ENCODE measurements around the gene CDC42EP4.

CDC42EP4 gene

DNA sequence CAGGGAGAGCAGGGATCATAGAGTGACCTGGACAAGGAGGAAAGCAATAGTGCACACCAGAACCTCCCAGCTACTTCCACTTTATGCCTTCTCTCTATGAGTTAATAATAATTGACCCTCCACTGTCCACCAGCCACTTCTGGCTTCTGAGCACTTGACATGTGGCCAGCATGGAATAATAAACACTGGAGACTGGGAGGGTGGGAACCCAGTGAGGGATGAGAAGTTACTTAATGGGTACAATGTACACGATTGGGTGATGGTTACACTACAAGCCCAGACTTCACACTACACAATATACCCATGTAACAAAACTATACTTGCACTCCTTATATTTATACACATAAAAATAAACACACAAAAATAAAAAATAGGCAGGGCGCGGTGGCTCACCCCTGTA lies 11.4 kb downstream of the CDC42EP4 start:
- no peak for DNase-seq (ENCODE audit: low spot score)

DNA sequence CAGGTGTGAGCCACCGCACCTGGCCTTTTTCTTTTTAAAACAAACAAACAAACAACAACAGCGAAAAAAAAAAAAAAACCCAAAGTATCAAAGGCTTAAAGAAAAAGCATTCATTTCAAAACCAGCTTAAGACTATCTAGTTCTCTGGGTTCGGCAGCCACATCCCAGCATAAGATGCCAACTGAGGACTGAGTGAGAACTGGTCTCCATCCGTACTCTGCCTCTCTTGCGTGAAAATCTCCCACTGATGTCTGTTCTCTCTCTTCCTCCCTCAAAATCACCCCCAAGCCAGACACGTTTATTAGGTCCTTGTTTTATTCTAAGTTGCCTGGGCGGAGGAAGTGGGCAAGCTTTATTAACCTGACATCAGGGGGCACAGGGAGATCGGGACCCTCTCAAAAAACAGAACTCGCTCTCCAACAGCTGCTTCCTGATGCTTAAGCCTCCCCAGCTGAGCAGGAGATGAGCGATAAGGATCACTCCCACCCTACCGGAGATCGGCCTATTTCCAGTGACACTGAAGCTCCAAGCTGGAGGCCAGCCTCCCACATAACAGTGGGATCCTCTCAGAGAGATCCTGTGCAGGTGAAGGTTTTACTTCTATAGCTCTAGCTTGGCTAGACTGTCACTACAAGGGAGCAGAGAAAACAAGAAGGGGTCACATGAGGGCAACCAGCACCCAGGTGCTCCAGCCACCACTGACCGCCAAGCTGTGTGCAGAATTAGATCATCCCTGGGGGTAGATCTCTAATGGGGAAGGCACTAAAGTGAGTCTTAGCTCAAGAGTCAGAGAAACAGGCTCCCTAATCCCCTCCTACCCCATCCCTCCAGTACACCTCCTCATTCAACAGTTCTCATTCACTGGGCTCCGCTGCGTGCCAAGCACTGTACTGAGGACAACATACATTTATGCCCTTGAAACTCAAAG lies 13.6 kb downstream of the CDC42EP4 start:
- peak; percentile 17 for DNase-seq (ENCODE audit: low spot score)

DNA sequence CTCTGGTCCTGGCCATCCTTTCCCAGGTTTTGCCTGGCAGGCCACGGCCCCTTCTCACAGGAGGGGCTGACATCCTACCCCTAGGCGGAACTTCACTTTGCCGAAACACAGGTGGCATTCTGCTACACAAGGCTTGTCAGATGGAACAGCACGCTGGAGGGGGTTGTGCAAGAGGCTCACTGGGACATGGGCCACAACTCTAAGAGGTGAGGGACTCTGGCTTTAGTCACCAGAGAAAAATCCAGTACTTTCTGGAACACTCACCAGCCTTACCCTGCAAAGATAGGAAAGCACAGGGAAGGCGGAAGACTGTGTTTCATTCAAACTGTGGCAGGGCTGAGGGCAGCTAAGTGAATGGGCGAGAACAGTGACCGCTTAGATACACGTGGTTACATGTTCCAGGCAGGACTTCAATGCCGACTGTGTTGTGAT lies 18.3 kb downstream of the CDC42EP4 start:
- DNase-seq (ENCODE audit: low spot score), result peak; percentile 97

DNA sequence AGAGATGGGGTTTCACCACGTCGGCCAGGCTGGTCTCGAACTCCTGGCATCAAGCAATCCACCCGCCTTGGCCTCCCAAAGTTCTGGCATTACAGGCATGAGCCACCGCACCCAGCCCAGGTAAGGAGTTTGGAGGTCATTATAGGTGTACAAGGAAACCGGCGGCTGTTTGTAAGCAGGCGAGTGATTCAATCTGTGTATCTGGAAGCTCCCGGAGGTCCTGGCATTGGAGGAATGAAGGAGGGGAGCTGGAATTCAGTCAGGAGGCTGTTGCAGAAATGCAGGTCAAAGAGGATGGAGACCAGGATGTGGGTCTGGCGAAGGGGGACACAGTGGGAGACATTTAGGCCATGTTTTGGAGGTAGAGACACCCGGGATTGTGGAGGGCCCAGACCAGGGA lies 18.8 kb downstream of the CDC42EP4 start:
- DNase-seq (ENCODE audit: low spot score), result peak; percentile 73

DNA sequence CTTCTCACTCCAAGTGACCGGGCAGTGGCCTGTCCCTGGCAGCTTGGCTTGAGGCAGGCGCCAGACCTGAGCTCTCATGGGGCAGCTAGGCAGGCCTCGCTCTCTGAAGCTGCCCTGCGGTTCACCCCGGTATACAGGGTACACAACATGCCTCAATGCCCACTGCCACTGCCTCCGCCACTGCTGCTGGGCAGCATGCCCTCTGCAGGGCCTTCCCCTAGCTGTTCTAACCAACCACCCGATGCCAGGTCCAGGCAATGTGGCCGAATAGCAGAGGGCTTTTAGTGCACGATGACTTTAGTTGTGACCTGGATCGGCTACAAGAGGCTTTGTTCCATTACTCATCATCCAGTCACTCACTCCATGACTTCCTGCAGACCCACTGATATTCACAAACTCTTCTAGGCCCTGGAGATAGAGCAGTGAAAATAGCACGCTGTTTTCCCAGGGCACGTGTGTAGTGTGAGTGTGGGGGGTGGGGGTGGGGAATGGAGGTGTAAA lies 19.7 kb downstream of the CDC42EP4 start:
- peak; percentile 97 for DNase-seq (ENCODE audit: low spot score)

DNA sequence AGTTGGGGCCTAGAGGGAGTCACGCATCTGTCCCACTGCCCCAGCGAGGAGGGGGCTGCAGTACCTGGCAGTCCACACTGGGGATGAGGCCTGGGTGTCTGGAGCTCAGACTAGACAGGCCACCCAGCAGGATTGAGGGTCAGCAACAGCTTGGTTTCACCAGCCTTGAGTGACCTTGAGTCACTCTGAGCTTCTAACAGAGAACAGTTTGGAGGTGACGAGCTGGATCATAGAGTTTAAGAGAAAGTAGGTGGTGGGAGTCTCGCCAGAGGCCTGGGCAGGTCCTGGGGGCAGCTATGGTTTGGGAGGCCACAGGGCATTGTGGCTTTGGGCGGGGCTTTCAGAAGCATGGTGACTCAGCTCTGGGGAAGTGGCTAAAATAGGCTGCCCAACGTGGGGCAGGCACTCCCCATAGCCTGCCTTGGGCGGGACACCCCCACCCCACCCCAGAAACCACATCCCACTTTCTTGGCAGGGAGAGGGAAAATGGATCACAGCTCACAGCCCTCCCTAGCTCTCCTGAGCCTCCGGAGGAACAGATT lies 20.5 kb downstream of the CDC42EP4 start:
- peak; percentile 92 for DNase-seq (ENCODE audit: low spot score)

DNA sequence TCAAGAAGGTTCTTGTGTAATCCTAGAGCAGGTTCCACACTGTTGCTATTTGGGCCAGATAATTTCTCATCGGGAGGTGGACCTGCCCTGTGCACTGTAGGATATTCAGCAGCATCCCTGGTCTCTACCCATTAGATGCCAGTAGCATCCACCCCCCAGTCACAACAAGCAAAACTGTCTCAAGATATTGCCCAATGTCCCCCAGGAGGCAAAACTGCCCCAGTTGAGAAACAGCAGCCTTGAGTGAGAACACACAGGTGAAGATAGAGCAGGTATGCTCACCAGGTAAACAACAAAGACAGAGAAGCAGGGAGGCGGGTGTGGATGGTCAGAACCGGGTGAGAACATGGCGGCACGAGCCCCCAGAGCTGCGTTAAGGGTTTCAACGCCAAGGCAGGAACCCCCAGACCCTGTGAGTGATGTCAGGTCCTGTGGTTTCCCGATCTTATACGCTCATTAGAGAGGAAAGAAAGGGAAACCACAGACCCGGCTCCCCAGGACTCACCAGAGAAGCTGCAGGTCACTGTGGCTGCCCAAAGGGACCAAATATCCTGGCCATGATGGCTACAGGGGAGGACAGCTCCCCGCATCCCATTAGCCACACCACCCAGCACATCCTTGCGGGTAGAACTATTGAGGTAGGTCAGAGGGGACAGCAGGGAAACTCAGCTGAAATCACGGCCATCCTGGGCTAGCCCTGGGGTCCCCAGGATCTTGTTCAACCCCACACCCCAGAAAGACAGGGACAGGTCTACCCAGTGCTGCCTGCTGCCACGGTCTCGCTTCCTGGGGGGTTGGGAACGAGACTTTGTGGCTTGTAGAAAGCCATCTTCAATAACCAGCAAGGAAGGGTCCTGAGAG lies 21.2 kb downstream of the CDC42EP4 start:
- DNase-seq (ENCODE audit: low spot score), result no peak

DNA sequence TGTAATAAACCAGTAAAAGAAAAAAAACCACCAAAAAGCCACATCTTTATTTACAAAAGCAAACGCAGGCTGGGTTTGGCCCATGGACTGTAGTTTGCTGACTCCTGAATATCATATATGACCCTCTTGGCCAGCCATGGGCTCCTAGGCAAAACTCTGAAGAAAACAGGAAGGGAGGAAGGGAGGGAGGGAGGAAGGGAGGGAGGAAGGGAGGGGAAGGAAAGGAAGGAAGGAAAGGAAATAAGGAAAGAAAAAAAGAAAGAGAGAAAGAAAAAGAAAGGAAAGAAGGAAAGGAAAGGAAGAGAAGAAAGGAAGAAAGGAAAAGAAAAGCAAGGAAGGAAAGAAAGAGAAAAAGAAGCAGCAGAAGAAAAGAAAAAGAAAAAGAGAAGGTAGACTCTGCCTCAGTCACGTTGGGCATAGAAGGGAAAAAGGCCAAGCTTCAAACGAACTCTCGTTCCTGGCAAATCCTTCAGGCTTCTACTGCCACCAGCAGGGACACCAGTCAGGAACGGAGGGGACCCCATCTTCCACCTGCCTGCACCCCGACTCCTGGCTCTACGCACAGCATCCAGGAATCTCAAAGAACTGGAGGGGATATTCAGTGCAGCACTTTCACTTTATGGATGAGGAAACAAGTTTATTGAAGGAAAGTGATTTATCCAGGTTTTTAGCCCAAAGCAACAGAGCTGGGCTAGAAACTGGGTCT lies 22.1 kb downstream of the CDC42EP4 start:
- DNase-seq (ENCODE audit: low spot score), result no peak

DNA sequence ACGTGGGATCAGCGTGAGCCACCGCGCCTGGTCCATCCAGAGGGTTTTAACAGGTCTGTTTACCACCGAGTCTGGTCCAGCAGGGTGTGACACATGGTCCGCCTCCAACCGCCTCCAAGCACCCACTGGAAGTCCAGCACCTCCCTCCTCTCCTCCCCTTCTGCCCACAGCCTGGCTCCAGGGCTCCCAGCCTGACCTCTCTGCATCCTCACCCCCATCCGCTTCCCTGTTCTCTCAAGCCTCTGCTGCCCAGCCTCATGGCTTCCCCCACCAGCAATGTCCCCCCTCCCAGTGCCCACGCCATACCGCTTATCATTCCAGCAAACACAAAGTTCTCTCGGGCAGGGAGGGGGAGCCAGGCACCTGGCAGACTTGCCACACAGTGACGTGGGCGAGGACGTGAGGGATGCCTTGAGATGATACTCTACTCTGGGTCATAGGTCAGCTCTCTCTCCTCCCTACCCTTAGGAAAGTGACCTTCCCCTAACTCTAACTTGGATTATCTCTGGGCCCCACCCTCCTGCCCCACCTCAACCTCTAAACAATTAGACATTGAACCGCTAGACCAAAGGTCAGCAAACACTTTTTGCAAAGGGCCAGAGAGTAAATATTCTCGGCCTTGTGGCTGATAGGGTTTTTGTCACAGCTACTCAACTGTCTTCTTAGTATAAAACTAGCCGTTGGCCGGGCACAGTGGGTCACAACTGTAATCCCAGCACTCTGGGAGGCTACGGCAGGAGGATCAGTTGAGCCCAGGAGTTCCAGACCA lies 23.1 kb downstream of the CDC42EP4 start:
- peak; percentile 22 for DNase-seq (ENCODE audit: low spot score)

DNA sequence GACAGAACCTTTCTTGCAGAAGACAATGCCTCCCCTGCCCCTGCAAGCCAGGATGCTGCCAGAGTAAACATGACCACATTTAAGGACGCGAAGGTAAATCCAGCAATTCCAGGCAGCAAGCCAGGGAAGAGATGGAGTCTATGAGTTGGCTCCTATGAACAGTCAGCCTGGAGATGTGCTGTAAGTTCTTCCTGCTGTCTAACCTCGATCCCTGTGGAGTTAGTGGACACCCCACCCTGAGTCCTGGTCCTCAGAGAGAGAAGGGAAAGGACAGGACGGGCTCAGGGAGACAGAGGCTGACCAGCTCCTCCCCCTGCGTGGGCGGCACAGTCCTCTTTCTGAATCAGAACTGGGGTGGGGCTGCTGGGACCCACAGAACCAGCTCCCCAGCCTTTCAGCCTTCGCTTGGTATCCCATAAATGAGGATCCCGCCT lies 24.9 kb downstream of the CDC42EP4 start:
- no peak for DNase-seq (ENCODE audit: low spot score)

DNA sequence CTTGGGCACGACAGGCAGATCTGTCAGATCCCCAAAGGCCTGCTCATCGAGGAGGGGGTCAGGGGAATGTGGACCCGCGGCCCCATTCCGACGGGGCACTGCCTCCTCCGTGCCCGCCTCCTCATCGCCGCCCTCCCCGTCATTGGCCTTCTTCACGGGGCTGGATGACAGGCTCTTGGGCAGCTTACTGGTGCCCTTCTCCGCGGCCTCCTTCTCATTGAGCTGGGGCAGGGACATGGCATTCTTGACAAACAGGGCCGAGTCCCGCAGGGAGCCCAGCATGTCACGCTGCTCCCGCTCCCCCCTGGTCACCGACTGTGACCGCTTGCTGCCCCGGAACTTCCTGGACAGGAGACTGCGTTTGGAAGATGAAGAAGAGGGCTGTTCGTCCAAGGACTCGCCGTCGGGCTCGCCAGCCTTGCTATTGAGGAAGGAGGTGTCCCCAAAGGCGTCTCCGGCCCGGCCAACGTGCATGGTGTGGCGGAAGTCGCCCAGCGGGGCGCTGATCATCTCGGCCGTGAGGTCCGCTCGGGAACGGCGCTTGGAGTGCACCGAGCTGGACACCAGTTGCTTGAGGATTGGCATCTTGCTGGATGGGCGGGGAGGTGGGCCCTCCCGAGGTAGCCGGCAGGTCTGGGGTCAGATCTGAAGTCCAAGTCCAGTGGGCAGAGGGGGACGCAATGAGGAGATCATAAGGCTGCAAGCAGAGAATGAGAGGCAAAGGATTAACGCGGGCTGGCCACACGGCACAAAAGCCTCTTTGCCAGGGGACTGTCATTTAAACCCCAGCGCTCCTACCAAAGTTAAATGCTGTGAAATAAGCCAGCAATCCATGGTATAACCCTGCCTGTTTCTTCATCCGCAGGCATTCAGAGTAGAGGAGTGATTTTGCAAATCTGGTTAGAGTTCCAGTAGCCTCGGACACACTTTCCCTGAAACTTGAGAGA lies 25.6 kb downstream of the CDC42EP4 start:
- DNase-seq (ENCODE audit: low spot score), result no peak

DNA sequence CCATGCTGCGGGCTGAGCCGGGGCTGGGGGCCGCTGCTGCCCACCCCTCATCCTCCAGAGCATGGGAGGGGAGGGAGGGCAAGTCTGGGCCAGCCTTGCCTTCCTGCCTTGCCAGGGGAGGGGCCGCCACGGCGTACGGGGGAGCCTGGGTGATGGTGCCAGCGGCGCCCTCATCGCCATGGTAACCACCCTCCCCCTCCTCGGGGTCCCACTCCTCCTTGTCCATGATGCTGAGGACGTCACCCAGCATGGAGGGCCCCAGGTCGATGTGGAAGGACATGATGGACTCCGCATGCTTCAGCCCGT lies 26.2 kb downstream of the CDC42EP4 start:
- DNase-seq (ENCODE audit: low spot score), result no peak

DNA sequence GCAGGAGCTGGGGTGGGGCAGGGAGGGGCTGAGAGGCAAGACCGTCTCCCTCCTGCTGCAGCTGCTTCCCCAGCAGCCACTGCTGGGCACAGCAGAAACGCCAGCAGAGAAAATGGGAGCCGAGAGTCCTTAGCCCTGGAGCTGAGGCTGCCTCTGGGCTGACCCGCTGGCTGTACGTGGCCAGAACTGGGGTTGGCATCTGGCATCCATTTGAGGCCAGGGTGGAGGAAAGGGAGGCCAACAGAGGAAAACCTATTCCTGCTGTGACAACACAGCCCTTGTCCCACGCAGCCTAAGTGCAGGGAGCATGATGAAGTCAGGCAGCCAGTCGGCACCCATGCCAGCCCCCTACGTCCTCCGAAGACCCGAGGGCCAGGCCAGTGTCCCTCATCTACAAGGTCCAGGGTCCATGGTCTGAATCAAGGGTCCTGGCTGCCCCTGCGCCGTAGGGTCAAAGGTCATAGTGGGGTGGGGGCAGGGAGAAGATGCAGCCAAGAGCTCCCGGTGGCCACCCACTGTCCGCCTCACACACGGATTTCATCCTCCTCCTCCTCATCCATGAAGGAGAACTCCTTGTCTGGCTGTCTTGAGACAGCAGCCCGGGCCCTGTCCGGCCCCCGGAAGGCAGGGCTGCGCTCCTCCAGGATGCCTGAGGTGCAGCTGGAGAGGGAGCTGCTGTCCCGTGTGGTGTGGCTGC lies 26.7 kb downstream of the CDC42EP4 start:
- no peak for DNase-seq (ENCODE audit: low spot score)

DNA sequence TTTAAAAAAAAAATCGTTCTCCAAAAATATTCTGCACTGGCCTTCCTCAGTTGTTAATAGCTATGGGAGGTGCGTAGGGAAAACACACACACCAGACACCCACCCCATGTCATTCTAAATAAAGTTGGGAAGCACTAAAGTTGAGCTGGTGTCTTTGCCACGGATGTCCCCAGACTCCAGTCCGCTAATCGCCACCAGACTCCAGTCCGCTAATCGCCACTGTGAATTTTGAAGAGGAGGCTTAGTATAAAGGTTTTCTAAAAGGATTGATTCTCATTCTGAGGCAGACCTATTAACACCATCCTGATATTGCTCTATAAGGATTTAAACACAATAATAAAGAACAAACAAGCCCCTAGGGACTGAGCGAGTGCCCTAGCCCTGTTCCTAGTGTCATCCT lies 27.4 kb downstream of the CDC42EP4 start:
- DNase-seq (ENCODE audit: low spot score), result no peak

DNA sequence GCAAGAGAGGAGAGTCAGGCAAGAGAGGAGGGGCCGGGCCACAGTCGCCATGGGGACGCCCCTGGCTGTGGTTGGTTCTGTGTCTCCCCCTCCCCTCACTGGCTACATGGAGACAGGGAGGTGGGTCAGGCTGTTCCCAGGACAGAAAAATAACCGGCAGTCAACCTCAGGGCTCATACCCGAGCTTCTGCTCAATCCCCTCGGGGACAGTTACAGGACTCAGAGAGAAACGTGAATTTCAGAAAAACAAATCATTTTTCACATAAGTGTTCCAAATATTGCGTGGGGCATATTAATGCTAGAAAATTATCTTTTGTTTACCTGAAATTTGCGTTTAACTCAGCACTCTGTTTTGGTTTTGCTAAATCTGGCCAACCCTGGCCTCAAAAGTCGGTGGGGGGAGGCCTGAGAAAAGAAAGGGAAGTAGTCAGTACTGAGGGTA lies 27.9 kb downstream of the CDC42EP4 start:
- no peak for DNase-seq (ENCODE audit: low spot score)

DNA sequence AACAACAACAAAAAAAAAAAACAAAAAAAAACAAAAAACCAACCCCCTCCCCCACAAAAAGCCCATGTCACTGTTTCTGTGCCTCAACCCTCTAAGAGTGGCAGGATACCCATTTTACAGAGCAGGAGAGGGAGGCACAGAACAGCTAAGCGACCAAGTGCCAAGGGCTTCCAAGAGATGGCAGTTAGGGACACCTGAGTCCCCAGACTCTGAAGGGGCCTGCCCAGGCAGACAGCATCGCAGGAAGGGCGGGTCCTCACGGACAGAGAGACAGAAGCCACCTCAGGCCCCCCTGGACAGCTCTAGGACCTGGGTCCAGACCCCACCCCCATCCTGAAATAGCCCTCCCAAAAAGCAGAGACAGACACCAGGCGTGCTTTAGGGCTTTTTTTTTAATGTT lies 28.6 kb downstream of the CDC42EP4 start:
- DNase-seq (ENCODE audit: low spot score), result no peak

DNA sequence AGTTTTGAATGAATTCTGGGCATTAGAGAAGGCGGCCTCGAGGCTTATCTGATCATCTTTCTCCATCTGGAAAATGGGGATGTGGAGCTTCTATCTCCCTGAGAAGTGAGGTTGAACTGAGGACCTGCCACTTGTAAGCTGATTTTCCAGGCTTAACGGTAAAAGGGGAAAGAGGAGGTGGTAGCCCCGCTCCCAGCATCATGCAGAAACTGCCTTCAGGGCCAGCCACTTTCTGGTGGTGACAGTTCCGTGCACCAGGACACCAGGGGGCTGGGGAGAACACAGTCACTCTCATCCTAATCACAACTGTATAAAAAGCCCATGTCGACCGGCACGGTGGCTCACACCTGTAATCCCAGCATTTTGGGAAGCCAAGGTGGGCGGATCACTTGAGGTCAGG lies 29.2 kb downstream of the CDC42EP4 start:
- no peak for DNase-seq (ENCODE audit: low spot score)

DNA sequence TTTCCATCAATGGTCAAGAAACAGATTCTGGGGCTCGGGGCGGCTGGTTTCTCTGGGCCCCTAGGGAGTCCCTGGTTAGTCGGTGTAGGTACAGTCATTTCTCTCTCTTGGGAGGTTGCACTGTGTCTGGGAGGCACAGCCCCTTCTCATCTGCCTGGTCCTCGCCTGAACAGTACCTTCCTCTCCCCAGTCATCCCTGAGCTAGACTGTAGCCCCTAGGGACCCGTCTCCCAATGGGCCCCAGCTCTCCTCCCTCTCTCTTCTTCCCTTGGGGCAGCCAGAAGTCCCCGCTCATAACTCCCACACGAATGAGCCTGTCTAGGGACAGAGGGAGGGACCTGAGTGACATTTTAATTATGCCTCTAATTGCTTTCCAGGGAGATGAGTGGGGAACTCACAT lies 29.9 kb downstream of the CDC42EP4 start:
- no peak for DNase-seq (ENCODE audit: low spot score)

DNA sequence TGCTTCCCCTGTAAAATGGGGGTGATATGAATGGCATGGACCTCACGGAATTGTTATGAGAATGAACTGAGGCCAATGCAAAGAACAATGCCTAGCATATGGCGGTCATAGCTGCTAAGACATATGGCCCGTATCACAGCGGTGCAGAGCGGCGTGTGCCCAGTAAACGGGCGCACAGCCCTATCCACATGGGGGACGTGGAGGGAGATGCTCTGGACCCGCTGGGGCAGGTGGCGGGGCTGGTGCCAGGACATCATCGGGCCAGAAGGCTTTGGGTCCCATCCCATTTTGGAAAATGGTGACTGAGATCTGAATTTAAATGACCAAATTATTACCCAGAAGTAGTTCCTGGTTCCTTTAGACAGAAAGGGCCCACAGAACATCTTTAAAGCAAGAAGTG lies 31.6 kb downstream of the CDC42EP4 start:
- no peak for DNase-seq (ENCODE audit: low spot score)

Data from kidney tubule cell (primary cell).